Measurements from ENCODE around the gene EDAR. TPM values are rescaled to one million over a fixed set of nuclear protein-coding genes. Genes with fewer than 3 reads are reported as not detected.

The EDAR gene
- total RNA-seq, 1 experiment from 2014 or later, result 0.82 TPM

- Histone ChIP-seq H3K4me3 (ENCODE audit: low read depth, low read length) (no peak overlapping the region), H3K36me3 (ENCODE audit: control insufficient read depth, insufficient read depth, low read length) (no peaks in the 10 kb centered on the region), H3K27me3 (replicated peaks; ENCODE audit: control insufficient read depth, insufficient read depth, low read length) (no peaks in the 10 kb centered on the region), H3K9me3 (no peaks in the 10 kb centered on the region), H3K4me1 (peaks cover 18% of the 10 kb centered on the region)
- BruUV-seq (replicated peaks), result no TSS peak
- Mint-ChIP-seq H3K9me3 (ENCODE audit: unreplicated experiment) (no peaks in the 10 kb centered on the region), H3K36me3 (ENCODE audit: insufficient read depth, unreplicated experiment) (no peaks in the 10 kb centered on the region), H3K27ac (ENCODE audit: unreplicated experiment) (no peak overlapping the region), H3K4me1 (ENCODE audit: low read depth, unreplicated experiment) (peaks cover 7% of the 10 kb centered on the region), H3K27me3 (ENCODE audit: insufficient read depth, unreplicated experiment) (no peaks in the 10 kb centered on the region), H3K4me3 (ENCODE audit: unreplicated experiment) (no peak overlapping the region)
- TF ChIP-seq CTCF (IDR thresholded peaks at IDR 0.05; ENCODE audit: insufficient read depth in 1 of 2, low read depth in 1 of 2, low read length in 1 of 2, severe bottlenecking in 1 of 2, unreplicated experiment in 1 of 2), result no peak
- DNase-seq, result no peak
- ChIA-PET POLR2A (no interaction called here), CTCF (interaction anchor here (0.6 to 1.0 kb wide), 3 partner anchors 12 to 532 kb away, joined by 3 read pairs; no protein-coding TSS in a partner anchor)
- intact Hi-C loops (cut with micrococcal nuclease; ENCODE audit: unreplicated experiment), result loop anchor here (2.0 kb wide), 1 partner anchor 23 kb away; no protein-coding TSS in a partner anchor
Observed at GRCh38 chr2:108981846-108982245, 7.2 kb downstream of the EDAR start.

GRCh38 chr2:108980076-108980475 lies 8.9 kb downstream of the EDAR start:
- Mint-ChIP-seq H3K36me3 (ENCODE audit: insufficient read depth, unreplicated experiment) (no peaks in the 10 kb centered on the region), H3K9me3 (ENCODE audit: unreplicated experiment) (no peaks in the 10 kb centered on the region), H3K4me3 (ENCODE audit: unreplicated experiment) (no peak overlapping the region), H3K4me1 (ENCODE audit: low read depth, unreplicated experiment) (peaks cover 7% of the 10 kb centered on the region), H3K27me3 (ENCODE audit: insufficient read depth, unreplicated experiment) (no peaks in the 10 kb centered on the region), H3K27ac (ENCODE audit: unreplicated experiment) (no peak overlapping the region)
- peaks cover 18% of the 10 kb centered on the region for H3K4me1 ChIP-seq
- BruUV-seq (replicated peaks), result no TSS peak
- TF ChIP-seq CTCF (IDR thresholded peaks at IDR 0.05; ENCODE audit: insufficient read depth in 1 of 2, low read depth in 1 of 2, low read length in 1 of 2, severe bottlenecking in 1 of 2, unreplicated experiment in 1 of 2), result no peak
- no peak overlapping the region for H3K4me3 ChIP-seq (ENCODE audit: low read depth, low read length)
- H3K9me3 ChIP-seq, result no peaks in the 10 kb centered on the region
- H3K36me3 ChIP-seq (ENCODE audit: control insufficient read depth, insufficient read depth, low read length), result no peaks in the 10 kb centered on the region
- POLR2A ChIA-PET, result no interaction called here
- CTCF ChIA-PET, result interaction anchor here (0.6 kb wide), 1 partner anchor 48 kb away, joined by 7 read pairs; no protein-coding TSS in a partner anchor
- no peak for DNase-seq
- intact Hi-C loops (cut with micrococcal nuclease; ENCODE audit: unreplicated experiment), result no loop called here
- no peaks in the 10 kb centered on the region for H3K27me3 ChIP-seq (replicated peaks; ENCODE audit: control insufficient read depth, insufficient read depth, low read length)

GRCh38 chr2:108979461-108979860 lies 9.6 kb downstream of the EDAR start:
- Mint-ChIP-seq H3K4me1 (ENCODE audit: low read depth, unreplicated experiment) (peaks cover 7% of the 10 kb centered on the region), H3K27me3 (ENCODE audit: insufficient read depth, unreplicated experiment) (no peaks in the 10 kb centered on the region), H3K4me3 (ENCODE audit: unreplicated experiment) (no peak overlapping the region), H3K27ac (ENCODE audit: unreplicated experiment) (no peak overlapping the region), H3K36me3 (ENCODE audit: insufficient read depth, unreplicated experiment) (no peaks in the 10 kb centered on the region), H3K9me3 (ENCODE audit: unreplicated experiment) (no peaks in the 10 kb centered on the region)
- no TSS peak for BruUV-seq (replicated peaks)
- no peak for DNase-seq
- no peaks in the 10 kb centered on the region for H3K27me3 ChIP-seq (replicated peaks; ENCODE audit: control insufficient read depth, insufficient read depth, low read length)
- no peaks in the 10 kb centered on the region for H3K9me3 ChIP-seq
- CTCF ChIA-PET, result interaction anchor here (0.6 kb wide), 1 partner anchor 47 kb away, joined by 7 read pairs; no protein-coding TSS in a partner anchor
- POLR2A ChIA-PET, result no interaction called here
- no peak for TF ChIP-seq CTCF (IDR thresholded peaks at IDR 0.05; ENCODE audit: insufficient read depth in 1 of 2, low read depth in 1 of 2, low read length in 1 of 2, severe bottlenecking in 1 of 2, unreplicated experiment in 1 of 2)
- intact Hi-C loops (cut with micrococcal nuclease; ENCODE audit: unreplicated experiment), result no loop called here
- H3K4me1 ChIP-seq, result peaks cover 18% of the 10 kb centered on the region
- H3K4me3 ChIP-seq (ENCODE audit: low read depth, low read length), result no peak overlapping the region
- H3K36me3 ChIP-seq (ENCODE audit: control insufficient read depth, insufficient read depth, low read length), result no peaks in the 10 kb centered on the region

All from Caco-2 (cell line).